NK-92 (cell line): ENCODE measurements around the gene THBS4.

ENCODE experiments used
- DNase-seq: peaks from one replicate; lab custom pipeline; 2025; ENCODE audit not compliant: unreplicated experiment; lab: John Stamatoyannopoulos, UW

Gene THBS4

DNA sequence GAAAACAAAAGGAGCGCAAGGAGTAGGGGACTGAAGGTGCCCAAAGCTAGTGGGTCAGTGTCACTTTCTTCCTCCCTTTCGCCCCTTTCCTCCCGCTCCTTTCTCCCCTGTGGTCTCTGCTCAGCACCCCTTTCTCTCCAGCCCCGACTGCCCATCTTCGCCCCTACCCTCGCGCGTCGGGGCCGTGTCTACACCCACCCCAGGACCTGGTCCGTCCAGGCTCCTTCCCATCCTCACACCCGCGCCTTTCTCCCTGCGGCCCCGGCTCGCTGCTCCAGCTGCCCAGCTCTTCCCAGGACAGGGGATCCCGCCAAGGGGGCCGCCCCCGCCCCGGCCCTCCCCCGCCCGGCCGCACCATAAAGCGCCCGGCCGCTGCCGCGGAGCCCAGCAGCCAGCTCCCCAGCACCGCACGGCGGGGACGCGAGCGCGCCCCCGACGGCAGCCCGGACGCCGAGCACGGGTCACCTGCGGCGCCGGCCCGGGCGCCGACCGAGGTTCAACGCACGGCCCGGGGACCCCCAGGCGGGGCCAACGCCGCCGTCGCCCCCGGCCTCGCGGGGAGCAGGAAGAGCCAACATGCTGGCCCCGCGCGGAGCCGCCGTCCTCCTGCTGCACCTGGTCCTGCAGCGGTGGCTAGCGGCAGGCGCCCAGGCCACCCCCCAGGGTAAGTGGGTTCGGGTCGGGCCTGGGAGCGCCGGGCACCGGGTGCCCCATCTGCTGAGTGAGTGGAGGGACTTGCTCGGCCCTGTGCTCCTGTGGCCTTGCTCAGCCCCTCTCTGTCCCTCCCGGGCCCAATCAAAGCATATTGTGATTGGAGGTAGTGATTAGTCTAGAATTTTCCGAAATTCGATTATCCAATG is at the start of gene THBS4:
TSS of gene THBS4 (plus strand) at position 387 of the 860 bp plus-strand sequence. CDS start at position 577, 190 bp downstream.
- no peak for DNase-seq

GRCh38 chr5:79986260-79986659 is 48.9 kb upstream of the THBS4 start:
- DNase-seq: no peak

GRCh38 chr5:79990205-79990597 is 44.9 kb upstream of the THBS4 start:
- no peak for DNase-seq

GRCh38 chr5:79990598-79991507 is 44.3 kb upstream of the THBS4 start, which contains the start of gene MTX3:
Gene MTX3 (minus strand): TSS chr5:79991262. CDS start chr5:79991238, 24 bp downstream.
- peak; percentile 14 for DNase-seq

GRCh38 chr5:79992891-79993657 is 42.1 kb upstream of the THBS4 start:
- no peak for DNase-seq

DNA sequence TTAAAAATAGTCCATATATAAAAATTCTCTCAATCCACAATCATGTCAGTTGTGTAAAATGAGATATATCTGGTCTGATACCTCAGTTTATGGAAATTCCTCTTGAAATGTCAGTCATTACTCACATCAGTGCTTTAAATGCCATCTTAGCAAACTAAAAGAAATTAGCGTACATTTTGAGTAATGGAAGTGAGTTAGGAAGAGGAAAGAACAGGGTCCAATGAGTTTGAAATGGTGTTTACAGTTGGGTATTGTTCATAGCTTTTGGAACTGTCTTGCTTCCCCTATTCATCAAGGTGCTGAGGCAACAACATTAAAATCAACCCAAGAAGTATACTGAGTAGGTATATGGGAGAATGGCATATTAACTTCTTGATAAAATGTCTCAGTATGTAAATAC is 35.4 kb upstream of the THBS4 start:
- DNase-seq: no peak

DNA sequence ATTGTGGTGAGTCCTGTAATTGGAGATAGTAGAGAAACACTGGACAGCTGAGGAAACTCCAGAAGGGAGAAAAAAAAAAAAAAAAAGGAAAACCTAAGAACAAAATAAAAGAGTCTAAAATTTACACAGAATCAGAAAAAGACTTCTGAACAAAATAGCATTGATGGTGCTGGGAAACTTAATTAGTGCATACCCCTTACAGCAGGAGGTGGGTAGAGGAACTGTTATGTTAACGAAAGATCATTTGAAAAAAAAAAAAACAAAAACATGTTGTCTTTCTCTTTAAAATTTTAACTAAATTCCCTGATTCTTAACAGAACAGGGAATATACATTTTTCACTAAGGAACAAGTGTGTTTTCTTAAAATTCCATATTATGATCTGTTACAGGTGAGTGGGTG is 32.5 kb upstream of the THBS4 start:
- DNase-seq: no peak

GRCh38 chr5:80008995-80009765 is 26.0 kb upstream of the THBS4 start:
- no peak for DNase-seq

GRCh38 chr5:80010754-80011392 is 24.3 kb upstream of the THBS4 start:
- no peak for DNase-seq

DNA sequence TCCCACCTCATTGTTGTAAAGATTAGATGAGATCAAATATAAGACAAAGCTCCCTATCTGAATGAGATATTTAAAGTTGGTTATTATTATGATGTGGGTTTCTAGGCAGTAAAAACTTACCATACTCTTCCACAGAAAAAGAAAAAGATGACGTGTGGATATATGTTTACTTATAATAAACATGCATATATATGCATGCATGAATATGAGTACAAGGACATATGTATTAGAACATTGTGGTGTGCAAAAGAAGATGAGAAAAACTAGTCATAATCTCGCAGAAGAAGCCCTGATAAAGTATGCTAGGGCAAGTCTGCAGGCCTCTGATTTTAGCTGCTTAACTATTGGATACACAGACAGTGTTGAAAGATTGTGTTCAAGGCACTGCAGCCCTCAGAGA is 10.1 kb upstream of the THBS4 start:
- no peak for DNase-seq

DNA sequence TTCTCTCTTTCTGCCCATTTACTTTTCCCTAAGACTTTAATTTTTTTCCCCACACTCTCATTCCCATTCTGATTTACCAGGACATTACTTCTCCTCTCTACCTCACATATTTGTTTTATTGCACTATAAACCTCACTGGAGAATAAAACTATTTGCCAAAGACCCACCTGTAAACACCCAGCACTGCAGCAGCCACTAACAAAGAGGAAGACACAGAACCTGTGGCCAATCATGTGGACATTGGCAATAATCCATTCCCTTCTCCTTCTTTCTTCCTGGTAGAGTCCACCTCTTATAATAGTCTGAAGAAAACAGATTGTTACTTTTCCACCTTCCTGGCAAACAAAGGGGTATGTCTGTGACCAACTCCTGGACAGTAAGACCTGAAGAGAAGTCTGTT is 8.3 kb upstream of the THBS4 start:
- no peak for DNase-seq

DNA sequence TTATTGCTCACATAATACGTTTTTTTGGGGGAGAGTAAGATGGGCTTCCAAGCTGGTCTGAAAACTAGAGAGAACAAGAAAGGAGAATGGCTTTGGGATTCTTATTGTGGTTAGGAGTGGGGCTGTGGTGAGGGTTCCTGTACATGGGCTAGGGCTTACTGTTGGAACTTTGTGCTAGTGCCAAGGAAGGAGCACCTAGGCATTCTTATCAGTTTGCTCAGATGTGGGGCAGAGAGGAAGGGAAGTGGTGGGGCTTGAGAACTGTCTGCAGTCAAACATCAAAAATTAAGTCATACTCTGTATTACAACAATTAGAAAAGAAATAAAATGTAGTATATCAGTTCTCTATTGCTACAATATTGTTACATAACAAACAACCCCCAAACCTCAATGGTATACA is 4.0 kb upstream of the THBS4 start:
- no peak for DNase-seq

GRCh38 chr5:80033513-80033912 is 1.6 kb upstream of the THBS4 start:
- DNase-seq: no peak

GRCh38 chr5:80034559-80034958 is 589 bp upstream of the THBS4 start:
- no peak for DNase-seq

DNA sequence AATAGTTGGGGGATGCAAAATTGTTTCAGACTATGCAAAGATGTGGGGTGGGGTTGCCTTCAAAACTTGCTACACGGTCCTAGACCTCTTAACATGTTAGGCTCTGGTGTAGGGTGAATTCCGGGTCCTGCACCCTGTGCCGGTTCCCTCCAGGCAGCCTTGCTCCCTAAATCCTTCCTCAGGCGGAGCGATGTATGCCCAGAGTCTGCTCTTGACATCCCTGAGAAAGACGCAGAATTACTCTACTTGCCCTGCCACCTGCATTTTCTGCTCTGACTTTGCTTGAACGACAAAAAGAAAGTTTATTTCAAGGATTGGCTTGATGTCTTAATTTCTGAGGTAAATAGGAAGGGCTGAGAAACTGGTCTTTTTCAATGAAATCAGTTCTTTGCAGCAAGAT is 691 bp downstream of the THBS4 start:
- DNase-seq: no peak

- DNase-seq: no peak
Measured at GRCh38 chr5:80036615-80037014, 1.5 kb downstream of the THBS4 start.

DNA sequence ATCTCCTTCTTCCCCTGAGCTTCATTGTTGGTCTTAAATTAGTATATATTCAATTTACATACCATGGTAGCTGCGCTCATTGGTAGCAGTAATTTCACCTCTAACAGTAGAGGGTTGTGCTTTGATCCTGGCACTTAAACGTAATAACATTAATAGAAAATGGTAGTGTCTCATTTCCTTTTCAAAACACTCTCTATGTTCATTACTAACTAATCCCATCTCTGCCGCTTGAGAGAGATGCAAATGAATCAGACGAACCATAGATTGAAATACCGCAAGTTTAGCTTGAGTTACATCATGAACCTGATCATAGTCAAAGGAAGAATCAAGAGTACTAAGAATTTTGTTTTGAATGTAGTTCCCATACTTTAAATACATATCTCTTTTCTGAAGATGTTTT is 2.2 kb downstream of the THBS4 start:
- DNase-seq: no peak

DNA sequence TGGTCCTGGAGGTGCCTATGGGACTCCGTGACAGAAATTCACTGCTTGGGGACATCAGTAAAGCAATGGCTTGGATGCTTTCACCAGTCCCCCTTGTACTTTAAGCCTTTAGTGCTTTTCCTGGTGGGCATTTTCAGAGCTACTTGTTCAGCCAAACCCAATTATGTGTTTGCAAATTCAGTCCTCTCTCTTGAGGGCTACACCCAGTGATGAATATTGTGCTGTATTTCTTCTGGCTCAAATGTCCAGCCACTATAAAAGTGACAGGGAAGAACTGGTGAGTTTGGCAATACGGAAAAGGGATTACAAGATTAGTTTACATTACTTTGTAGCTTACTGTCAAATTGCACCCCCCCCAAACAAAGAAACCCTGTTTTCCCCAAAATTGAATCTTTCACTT is 4.5 kb downstream of the THBS4 start:
- no peak for DNase-seq

- DNase-seq: no peak
Measured at GRCh38 chr5:80041527-80041926, 6.4 kb downstream of the THBS4 start.

DNA sequence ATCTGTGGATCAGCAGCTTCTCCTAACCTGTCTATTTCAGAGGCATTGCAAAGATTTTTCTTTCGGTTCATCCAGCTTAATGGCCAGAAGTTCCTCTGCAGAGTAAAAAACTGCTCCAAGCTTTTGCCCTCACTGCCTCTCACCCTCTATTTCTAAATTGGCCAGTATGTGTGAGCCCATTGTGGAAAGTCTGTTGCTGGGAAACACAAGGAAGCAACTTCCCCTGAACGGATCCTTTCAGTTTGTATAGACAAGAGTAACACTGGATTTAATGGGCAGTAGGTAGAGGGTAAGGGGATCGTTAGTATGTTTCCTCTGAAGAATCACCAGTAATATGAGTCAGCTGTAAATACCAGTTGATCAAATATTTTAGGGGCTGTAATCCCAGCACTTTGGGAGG is 7.2 kb downstream of the THBS4 start:
- DNase-seq: no peak
